ENCODE results near the gene KATNB1.
"Not testable (repeated sequence)": the region's sequence is repeated elsewhere in the genome, so short reads cannot be mapped to it uniquely, and the experiment has no call there.

Gene KATNB1

DNA sequence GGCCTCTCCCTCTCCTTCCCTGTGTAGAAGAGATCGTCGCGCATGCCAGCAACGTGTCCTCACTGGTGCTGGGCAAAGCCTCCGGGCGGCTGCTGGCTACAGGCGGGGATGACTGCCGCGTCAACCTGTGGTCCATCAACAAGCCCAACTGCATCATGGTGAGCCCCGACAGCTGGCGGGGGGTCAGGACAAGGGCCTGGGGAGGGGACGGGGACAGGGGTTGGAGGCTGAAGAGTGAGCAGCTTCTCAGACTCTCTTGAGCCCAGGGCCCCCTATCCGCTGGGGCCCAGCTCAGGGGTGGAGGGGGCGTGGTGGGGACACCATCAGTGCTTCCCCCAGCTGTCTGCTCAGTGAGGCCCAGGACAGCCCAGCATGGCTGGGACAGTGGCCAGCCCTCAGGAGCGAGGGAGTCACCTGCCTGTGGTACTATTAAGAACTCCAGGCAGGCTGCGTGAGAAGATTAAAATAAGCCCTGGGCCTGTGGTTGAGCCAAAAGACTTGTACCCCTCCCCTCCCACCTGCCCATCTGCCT is 6.2 kb downstream of the KATNB1 start:
- no peak for FAIRE-seq

DNA sequence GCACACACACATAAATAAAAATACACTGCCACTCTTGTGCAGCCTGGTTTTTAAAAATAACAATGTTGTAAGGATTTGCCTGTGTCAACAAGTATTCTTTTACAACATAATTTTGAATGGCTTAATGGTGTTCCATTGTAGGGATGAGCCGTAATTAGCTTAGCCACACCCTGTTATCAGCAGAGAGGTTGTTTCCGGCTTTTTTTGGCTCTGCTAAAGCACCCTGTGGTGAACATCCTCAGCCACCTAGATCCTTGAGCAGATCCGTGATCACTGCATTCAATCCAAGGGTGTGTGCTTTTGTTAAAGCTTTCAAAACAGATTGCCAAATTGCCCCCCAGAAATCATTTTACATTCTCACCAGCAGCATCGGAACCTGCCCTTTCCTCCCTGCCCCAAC is 7.0 kb downstream of the KATNB1 start:
- no peak for FAIRE-seq

More for the DNA sequence above, 6.2 kb downstream of the KATNB1 start:
- no peak for DNase-seq (ENCODE audit: insufficient read length, low spot score)

DNA sequence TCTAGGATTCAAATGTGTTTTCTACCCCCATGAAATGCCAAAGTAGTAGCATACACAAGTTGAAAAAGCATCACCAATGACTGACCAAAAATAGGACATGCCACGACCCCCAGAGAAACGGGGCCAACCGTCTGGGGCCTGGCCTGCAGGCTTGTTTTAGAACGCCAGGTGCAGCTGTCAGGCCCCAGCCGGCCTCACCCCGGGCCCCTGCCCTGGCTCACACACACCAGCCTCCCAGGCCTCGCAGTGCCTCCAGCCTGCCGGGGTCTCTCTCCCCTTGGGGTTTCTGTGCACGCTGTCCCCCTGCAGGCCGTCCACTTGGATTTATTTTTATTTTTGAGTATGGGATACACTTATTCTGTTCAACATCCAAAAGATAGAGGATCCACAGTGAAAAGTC is 7.9 kb downstream of the KATNB1 start:
- FAIRE-seq (no peak), DNase-seq (ENCODE audit: insufficient read length, low spot score) (no peak)

More for the DNA sequence above, 7.0 kb downstream of the KATNB1 start:
- no peak for DNase-seq (ENCODE audit: insufficient read length, low spot score)

DNA sequence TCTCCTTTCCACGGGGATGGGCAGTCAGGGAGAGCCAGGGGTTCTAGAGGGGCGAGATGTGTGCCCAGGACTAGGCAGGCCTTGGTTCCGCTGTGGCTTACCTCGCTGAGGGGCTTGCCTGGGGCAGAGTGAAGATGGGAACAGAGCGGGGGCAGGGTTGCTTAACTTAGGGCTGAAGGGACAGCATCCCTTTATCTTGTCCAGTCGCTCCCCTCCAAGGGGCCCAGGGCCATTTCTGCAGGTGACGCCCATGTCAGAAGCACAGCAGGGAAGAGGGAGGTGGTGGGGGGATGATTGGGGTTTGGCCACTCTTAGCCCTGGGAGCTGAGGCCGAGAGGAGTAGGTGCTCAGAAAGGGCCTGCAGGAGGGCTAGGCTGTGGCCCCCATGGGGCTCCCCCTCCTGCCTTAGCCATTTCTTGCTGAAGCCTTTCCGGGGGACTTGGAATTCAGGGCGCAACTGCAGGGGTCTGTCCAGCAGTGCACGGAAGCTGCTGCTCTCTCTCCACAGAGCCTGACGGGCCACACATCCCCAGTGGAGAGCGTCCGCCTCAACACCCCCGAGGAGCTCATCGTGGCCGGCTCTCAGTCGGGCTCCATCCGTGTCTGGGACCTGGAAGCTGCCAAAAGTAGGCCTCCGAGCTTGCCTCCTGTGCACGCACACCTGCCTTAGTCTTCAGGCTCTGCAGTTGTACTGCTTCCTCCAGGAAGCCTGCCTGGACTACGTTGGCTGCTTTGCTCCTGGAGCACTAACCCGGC is 8.5 kb downstream of the KATNB1 start:
- FAIRE-seq = no peak
- DNase-seq (ENCODE audit: insufficient read length, low spot score) = no peak

DNA sequence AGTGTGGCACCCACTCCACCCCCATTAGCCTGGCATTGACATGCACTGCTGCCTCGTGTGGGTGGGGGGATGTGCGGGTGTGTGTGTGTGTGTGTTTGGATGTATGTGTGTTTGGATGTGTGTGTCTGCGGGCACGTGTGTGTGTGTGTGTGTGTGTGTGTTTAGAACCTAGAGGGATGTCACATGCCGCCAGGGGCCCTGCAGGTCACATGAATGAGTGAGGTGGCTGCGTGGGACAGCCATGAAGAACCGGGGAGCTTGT is 9.0 kb downstream of the KATNB1 start:
- DNase-seq (ENCODE audit: insufficient read length, low spot score) = no peak
- FAIRE-seq = no peak

DNA sequence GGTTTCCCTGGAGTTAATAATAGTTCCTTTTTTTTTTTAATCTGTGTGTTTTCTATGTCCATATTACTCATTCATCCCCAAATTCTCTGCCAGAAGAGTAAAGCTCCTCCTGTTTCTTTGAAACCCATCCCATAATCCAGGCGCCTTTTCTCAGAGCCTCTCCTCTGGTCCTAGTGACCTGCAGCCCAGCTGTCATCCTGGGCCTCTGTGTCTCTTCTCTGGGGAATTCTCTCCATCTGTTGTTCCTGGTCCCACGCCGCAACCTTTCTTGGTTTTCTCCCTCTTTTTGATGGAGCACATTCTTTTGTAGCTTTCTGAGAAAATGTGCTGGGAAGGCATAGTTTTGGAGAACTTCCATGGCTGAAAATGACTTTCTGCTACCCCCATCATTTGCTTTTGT is 10.2 kb downstream of the KATNB1 start:
- DNase-seq (ENCODE audit: insufficient read length, low spot score) (no peak), FAIRE-seq (no peak)

DNA sequence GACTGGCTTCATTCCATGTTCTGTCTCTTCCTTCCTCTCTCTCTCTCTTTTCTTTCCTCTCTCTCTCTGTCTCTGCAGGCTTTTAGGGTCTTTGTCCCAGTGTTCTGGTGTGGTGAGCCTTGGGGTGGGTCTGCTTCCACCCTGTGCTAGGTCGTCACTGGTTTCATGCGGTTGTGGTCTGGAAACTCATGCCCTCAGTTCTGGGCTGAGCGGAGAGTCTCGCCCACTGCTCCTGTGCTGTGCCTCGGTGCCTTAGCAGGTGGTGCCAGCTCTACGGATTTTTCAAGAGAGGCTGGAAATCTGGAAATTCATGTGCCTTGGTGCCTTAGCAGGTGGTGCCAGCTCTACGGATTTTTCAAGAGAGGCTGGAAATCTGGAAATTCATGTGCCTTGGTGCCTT is 10.7 kb downstream of the KATNB1 start:
- not testable (repeated sequence) for FAIRE-seq; DNase-seq (ENCODE audit: insufficient read length, low spot score)

DNA sequence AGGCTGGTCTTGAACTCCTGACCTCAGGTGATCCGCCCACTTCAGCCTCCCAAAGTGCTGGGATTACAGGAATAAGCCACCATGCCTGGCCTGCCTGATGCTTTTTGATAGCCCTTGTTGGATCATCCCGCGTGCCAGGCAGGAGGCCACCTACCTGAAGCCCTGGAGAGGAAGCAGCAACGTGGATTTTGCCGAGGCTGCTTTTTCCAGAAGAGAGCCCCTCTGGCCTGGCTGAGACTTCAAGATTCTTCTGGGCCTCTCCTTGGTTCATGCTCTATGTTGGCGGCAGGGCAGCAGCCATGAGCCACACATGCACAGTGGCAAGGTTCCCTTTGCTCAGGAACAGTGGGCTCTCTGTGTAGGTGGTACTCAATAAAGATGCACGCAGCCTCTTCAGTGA is 11.5 kb downstream of the KATNB1 start:
- no peak for DNase-seq (ENCODE audit: insufficient read length, low spot score)
- FAIRE-seq = no peak

DNA sequence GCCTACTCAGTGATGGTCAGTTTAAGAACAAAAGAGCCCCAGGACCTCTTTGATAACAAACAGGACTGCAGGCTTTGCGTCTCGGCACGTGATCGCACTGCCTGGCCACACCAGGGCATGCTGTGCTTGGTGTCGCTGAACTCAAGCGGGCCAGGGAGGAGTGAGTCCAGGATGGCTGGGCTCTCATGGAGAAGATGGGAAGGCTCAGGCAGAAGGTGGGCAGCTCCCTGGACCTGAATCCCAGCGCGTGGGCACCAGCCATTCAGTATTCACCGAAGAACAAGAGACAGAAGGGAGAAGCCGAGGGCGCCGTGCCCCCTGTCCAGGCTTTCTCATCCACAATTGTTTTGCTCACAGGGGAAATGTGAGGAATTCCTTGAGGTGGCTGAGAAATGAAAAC is 11.9 kb downstream of the KATNB1 start:
- no peak for FAIRE-seq
- DNase-seq (ENCODE audit: insufficient read length, low spot score) = no peak

DNA sequence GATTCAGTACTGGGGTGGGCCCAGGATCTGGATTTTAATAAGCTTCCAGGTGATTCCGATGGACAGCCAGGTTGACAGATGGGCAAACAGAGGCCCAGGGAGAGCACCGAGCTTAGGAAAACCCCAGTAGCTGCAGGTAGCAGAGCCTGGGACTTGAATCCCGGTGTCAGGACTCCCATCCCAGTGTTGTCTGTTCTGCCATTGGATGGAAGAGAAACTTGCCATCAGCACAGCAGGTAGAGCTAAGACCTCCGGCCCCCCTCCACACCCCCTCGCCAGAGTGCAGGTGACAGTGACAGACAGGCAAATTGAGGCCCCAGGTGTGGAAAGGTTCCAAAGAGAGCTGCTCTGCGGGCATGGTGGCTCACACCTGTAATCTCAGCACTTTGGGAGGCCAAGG is 12.4 kb downstream of the KATNB1 start:
- DNase-seq (ENCODE audit: insufficient read length, low spot score) = no peak
- no peak for FAIRE-seq

DNA sequence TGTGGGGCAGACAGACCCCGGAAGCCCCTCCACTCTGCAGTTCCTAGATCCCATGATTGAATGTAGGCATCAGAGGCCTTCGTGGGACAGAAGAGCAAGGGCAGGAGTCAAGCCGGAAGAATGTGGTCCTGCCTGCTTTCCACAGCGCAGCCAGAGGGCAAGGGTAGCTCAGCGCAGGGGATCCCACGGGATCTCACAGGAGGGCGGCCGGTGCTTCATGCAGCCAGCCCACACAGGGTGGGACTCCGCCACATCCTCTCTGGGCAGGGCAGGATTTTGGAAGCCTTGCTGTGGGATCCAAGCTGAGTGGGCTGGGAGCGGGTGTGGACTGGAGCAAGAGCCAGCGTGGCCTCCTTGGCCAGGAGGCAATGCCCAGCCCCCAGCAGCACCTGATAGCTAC is 13.0 kb downstream of the KATNB1 start:
- no peak for DNase-seq (ENCODE audit: insufficient read length, low spot score)
- no peak for FAIRE-seq

DNA sequence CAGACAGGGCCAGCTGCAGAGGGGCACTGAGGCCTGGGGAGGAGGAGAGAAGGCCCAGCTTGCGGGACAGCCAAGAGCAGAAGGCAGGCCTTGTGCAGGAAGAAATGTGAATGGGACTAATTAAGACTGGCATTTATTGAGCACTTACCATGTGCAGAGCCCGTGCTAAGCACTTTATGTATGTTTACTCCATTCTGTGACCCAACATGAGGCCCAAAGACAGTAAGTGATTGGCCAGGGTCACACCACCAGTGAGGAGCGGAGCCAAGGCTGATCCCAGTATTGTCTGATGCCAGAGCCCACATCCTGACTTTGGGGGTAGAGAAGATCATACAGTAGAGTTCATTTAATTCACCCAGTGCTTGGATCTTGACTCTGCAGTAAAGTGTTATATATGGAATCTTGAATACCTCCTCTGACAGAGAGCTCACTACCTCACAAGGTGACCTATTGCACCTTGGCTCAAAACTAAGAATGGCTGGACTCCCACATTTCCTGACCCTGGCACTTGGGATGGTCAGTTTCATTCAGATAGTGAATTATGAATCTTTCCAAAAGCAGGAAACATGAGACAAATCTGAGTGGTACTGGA is 13.6 kb downstream of the KATNB1 start:
- DNase-seq (ENCODE audit: insufficient read length, low spot score) (no peak), FAIRE-seq (no peak)

DNA sequence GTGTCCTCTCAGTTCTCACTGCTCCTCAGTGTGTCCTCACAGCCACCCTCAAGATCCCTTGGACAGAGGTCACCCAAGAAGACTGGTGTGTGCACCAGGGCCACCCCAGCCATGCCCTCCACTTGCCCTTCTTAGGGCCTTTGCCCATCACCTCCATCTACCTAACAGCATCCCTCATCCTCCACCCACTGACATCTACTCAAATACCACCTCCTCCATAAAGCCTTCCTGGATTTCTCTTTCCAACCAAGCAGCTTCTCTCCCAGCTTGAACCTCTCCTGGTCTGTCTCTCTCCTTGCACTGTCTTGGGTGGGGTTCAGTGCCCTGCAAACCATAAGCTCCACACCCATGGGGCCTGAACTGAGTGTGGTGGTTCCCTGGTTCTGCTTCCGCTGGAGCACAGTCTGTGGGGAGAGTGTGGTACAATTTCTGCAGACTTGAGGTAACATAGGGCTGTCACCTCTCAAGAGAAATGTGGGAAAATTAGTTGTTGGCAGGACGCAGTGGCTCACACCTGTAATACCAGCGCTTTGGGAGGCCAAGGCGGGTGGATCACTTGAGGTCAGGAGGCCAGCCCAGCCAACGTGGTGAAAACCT is 14.4 kb downstream of the KATNB1 start:
- FAIRE-seq (no peak), DNase-seq (ENCODE audit: insufficient read length, low spot score) (no peak)

DNA sequence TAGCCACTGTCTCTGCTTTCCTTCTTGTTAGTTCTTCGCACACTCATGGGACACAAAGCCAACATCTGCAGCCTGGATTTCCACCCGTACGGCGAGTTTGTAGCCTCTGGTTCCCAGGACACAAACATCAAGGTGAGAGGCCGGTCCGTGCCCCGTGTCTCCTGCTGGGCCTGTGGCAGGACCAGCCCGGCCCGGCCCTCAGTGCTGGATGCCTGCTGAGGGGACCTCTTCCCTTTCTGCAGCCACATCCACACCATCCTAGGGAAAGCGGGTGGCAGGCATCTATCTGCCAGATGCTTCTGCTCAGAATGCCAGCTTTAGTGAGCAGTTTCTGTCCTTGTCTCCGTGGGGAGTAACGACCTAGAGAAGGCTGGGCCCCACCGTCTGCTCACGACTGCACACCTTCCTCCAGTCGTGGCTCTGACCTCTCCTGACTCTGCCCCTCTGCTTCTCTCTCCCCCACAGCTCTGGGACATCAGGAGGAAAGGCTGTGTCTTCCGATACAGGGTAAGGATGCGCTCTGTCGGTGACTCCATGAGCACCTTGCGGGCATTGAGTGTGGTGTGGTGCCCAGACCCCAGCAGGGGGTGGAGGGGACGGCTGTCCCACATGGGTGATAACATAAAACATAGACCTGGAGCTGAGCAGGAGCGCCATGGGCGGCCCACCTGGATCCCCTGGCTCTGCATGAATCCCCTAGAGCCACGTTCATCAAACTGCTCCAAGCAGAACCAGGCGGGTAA is 15.4 kb downstream of the KATNB1 start:
- no peak for DNase-seq (ENCODE audit: insufficient read length, low spot score)
- no peak for FAIRE-seq

DNA sequence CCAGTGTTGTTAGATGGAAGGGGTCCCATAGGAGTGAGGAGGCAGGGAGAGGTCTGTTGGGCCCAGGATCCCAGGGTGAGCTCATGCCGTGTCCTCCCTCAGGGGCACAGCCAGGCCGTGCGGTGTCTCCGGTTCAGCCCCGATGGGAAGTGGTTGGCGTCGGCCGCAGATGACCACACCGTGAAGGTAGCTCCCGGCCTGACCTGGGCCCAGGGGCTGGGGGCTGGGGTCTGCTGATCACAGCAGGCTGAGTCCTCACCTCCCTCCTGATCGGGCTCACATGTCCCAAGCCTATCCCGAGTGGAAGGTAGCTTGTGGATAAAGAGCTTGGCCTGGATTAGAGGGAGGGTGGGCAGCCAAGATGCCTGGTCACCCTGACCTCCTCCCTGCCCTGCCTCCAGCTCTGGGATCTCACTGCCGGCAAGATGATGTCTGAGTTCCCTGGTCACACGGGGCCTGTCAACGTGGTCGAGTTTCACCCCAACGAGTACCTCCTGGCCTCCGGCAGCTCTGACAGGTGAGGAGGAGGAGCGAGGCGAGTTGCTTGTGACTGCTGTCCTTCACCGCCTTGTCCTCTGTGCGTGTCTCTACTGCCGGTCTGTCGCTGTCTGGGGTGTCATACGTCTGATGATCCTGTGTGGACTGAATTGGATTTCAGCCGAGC is 16.1 kb downstream of the KATNB1 start:
- no peak for FAIRE-seq
- DNase-seq (ENCODE audit: insufficient read length, low spot score) = no peak

DNA sequence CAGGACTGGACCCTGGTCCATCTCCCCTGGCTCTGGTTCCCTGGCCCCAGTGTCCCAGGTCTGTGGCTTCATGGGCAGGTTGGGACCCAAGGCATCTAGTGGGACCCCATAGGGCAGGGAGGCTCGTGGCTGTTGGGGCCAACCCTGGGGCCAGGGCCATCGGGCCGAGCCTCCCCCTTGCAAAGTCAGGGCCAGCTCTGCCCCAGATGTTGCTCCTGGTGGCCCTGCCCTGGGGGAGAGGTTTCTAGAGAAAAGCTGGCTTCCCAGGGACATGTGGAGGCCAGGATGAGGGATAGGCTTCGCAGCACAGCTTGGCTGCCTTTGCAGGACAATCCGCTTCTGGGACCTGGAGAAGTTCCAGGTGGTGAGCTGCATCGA is 16.6 kb downstream of the KATNB1 start:
- no peak for DNase-seq (ENCODE audit: insufficient read length, low spot score)
- FAIRE-seq = no peak

DNA sequence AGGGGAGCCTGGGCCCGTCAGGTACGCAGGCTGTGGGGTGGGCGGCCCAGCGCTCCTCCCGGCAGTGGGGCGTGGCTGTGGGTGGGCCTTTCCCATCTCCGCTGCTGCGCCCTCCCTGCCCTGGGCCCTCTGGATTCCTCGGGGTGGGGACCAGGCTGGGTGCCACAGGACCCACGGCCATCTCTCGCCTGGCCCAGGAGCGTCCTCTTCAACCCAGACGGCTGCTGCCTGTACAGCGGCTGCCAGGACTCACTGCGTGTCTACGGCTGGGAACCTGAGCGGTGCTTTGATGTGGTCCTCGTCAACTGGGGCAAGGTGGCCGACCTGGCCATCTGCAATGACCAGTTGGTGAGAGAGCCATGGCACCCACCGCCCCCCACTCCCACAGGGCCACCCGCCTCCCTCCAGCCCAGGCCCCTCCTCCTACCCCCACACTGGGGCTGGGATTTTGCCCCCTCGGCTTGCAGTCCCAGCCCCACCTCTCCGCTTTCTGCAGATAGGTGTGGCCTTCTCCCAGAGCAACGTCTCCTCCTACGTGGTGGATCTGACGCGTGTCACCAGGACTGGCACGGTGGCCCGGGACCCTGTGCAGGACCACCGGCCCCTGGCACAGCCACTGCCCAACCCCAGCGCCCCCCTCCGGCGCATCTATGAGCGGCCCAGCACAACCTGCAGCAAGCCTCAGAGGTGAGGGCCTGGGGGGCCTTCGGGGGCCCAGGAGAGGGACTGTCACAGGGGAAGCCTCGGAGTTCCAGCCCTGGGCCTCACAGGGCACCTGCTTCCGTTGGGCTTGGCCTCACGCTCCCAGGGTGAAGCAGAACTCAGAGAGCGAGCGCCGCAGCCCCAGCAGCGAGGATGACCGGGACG is 17.2 kb downstream of the KATNB1 start:
- FAIRE-seq (no peak), DNase-seq (ENCODE audit: insufficient read length, low spot score) (no peak)

DNA sequence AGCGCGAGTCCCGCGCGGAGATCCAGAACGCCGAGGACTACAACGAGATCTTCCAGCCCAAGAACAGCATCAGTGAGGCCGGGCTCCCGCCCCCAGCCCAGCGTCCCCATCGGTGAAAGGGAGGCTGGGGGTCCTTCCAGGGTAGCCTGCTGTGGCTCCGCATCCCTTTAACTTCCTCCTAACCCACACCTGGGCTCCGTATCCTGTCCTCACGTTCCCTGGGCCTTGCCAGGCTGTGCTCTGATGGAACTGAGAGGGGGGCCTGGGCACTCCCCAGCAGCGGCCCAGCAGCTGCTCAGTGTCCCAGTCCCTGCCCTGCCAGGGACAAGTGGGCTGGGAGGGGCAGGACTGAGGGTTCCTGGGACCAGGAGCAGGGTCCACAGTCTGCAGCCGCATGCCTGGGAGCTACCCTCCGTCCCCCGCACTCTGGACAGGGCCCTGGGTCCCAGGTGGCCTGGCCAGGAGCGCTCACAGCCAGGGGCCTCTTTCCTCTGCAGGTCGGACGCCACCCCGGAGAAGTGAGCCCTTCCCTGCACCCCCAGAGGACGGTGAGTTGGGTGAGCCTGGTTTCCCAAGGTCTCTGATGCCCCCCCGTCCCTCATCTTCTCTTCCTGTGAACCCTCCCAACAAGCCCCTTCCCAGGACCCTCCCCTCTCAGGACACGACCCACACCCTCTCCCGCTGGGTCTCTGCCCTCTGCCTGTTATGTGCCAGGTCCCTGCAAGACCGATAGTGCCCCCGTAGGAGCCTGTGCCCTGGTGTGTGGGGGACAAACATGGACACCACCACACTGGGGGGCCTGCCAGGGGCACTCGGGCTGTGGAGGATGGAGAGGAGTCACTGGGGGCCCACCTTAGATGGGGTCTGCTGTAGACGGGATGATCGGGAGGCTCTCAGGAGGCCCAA is 18.1 kb downstream of the KATNB1 start:
- no peak for DNase-seq (ENCODE audit: insufficient read length, low spot score)

More for the DNA sequence above, 18.1 kb downstream of the KATNB1 start:
- no peak for FAIRE-seq

Data from GM19239 (cell line).